Gastrocnemius medialis (tissue), 4 donors: ENCODE measurements around the gene NR2C1.

Experiments used
- CTCF ChIP-seq, 5 experiments: fragments of 450-650 bp in 3 of 5; fragments of 200-600 bp in 2 of 5; sonication (generic) in 2 of 5; IDR thresholded peaks in 4 of 5; conservative IDR thresholded peaks in 1 of 5; 1 replicate in 4 of 5; 2 replicates in 1 of 5; pipeline ENCODE4 v1.5.1; 2016 to 2019; ENCODE audit warnings: antibody characterized with exemption in 5 of 5, mild to moderate bottlenecking in 3 of 5, moderate library complexity in 3 of 5
- POLR2A ChIP-seq, 2 donors: fragments of 450-650 bp; IDR thresholded peaks; one replicate each; pipeline ENCODE4 v1.6.1; 2017; ENCODE audit warnings: antibody characterized with exemption in 2 of 2, mild to moderate bottlenecking in 2 of 2, moderate library complexity in 2 of 2

GRCh38 chr12:94982456-94982855, 91.0 kb downstream of the NR2C1 start:
- TF ChIP-seq CTCF (IDR thresholded peaks at IDR 0.05 in 4 of 5, conservative IDR thresholded peaks at IDR 0.05 in 1 of 5) = no peak
- no peak for TF ChIP-seq POLR2A (IDR thresholded peaks at IDR 0.05)
